ENCODE measurements around the gene SFXN2.

DNA sequence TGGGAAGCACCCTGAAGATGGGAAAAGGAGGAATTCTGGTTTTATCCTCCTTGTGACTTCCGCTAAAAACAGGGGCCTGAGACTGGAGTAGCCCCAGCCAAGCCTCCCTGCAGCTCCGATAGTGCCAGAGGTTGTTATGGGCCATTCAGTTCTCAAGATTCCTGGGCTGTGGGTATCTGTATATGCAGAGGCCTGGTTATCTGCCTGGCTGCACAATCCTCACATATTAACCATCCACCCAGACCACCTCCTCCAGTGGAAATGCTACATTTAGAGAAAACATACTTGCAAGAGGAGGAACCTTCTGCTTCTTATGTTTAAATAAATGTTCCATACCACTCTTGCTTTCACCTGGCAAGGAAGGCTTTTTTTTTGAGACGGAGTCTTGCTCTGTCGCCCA is 34.8 kb upstream of the SFXN2 start:
- TF ChIP-seq, protein P1, sequence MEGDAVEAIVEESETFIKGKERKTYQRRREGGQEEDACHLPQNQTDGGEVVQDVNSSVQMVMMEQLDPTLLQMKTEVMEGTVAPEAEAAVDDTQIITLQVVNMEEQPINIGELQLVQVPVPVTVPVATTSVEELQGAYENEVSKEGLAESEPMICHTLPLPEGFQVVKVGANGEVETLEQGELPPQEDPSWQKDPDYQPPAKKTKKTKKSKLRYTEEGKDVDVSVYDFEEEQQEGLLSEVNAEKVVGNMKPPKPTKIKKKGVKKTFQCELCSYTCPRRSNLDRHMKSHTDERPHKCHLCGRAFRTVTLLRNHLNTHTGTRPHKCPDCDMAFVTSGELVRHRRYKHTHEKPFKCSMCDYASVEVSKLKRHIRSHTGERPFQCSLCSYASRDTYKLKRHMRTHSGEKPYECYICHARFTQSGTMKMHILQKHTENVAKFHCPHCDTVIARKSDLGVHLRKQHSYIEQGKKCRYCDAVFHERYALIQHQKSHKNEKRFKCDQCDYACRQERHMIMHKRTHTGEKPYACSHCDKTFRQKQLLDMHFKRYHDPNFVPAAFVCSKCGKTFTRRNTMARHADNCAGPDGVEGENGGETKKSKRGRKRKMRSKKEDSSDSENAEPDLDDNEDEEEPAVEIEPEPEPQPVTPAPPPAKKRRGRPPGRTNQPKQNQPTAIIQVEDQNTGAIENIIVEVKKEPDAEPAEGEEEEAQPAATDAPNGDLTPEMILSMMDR (IDR thresholded peaks at IDR 0.05; ENCODE audit: poor library complexity), result no peak
- TF ChIP-seq EZH2 (IDR thresholded peaks at IDR 0.05; ENCODE audit: borderline replicate concordance), result no peak

Data from hepatocyte (in vitro differentiated cells).